ENCODE results near the gene APOBEC4. TPM values are rescaled to one million over a fixed set of nuclear protein-coding genes. Genes with fewer than 3 reads are reported as not detected.

APOBEC4 gene
- total RNA-seq, 2 donors from 2014 or later: not detected

GRCh38 chr1:183612407-183612806, 40.7 kb downstream of the APOBEC4 start:
- no peaks in the 10 kb centered on the region for H3K4me1 ChIP-seq
- TF ChIP-seq, protein P1, sequence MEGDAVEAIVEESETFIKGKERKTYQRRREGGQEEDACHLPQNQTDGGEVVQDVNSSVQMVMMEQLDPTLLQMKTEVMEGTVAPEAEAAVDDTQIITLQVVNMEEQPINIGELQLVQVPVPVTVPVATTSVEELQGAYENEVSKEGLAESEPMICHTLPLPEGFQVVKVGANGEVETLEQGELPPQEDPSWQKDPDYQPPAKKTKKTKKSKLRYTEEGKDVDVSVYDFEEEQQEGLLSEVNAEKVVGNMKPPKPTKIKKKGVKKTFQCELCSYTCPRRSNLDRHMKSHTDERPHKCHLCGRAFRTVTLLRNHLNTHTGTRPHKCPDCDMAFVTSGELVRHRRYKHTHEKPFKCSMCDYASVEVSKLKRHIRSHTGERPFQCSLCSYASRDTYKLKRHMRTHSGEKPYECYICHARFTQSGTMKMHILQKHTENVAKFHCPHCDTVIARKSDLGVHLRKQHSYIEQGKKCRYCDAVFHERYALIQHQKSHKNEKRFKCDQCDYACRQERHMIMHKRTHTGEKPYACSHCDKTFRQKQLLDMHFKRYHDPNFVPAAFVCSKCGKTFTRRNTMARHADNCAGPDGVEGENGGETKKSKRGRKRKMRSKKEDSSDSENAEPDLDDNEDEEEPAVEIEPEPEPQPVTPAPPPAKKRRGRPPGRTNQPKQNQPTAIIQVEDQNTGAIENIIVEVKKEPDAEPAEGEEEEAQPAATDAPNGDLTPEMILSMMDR (IDR thresholded peaks at IDR 0.05): no peak
- no peaks in the 10 kb centered on the region for H3K27me3 ChIP-seq
- no peak overlapping the region for H3K4me3 ChIP-seq
- no peak for DNase-seq
- H3K36me3 ChIP-seq: no peaks in the 10 kb centered on the region
- no peak overlapping the region for H3K27ac ChIP-seq
- no peak overlapping the region for H3K9ac ChIP-seq (ENCODE audit: low read depth in 2 of 2, low read length in 2 of 2)
- H3K9me3 ChIP-seq: no peaks in the 10 kb centered on the region
- intact Hi-C loops (cut with DNase I): no loop called here

- H3K9me3 ChIP-seq: no peaks in the 10 kb centered on the region
- no peaks in the 10 kb centered on the region for H3K36me3 ChIP-seq
- H3K27me3 ChIP-seq: no peaks in the 10 kb centered on the region
- H3K27ac ChIP-seq: no peak overlapping the region
- H3K4me1 ChIP-seq: no peaks in the 10 kb centered on the region
- DNase-seq: no peak
- H3K4me3 ChIP-seq: no peak overlapping the region
- intact Hi-C loops (cut with DNase I): no loop called here
- TF ChIP-seq, protein P1 (IDR thresholded peaks at IDR 0.05): no peak
- H3K9ac ChIP-seq (ENCODE audit: low read depth in 2 of 2, low read length in 2 of 2): no peak overlapping the region
Observed at GRCh38 chr1:183611021-183611420, 42.1 kb downstream of the APOBEC4 start.

- Histone ChIP-seq H3K9me3 (no peaks in the 10 kb centered on the region), H3K4me1 (no peaks in the 10 kb centered on the region), H3K27me3 (no peaks in the 10 kb centered on the region), H3K9ac (ENCODE audit: low read depth in 2 of 2, low read length in 2 of 2) (no peak overlapping the region), H3K4me3 (no peak overlapping the region), H3K36me3 (no peaks in the 10 kb centered on the region), H3K27ac (peak overlapping the region; percentile 27)
- intact Hi-C loops (cut with DNase I): no loop called here
- DNase-seq: no peak
- TF ChIP-seq, protein P1 (IDR thresholded peaks at IDR 0.05): no peak
Observed at GRCh38 chr1:183609759-183610452, 43.2 kb downstream of the APOBEC4 start.

DNA sequence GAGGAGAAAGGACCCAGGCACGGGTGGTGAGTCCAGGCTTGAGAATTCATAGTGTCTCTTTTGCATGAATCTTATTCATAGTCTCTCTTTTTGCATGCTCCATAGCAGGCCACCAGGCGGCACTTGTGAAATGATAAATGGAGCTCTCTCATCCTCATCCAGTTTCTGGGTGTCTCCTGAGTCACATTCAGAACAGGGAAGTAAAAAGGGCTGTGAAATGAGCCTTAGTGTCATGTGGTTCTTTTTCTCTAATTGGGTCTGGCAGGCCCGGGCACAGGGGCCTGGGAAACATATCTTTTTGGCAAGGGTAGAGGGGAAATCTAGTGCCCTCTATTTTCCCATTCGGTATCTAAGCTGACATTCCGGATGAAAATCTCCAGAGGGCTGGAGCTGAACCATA, 43.8 kb downstream of the APOBEC4 start:
- Histone ChIP-seq H3K4me3 (no peak overlapping the region), H3K36me3 (no peaks in the 10 kb centered on the region), H3K27ac (peak overlapping the region; percentile 27), H3K9ac (ENCODE audit: low read depth in 2 of 2, low read length in 2 of 2) (peak overlapping the region in 1 of 2 donors; percentile 36), H3K4me1 (no peaks in the 10 kb centered on the region), H3K9me3 (no peaks in the 10 kb centered on the region), H3K27me3 (no peaks in the 10 kb centered on the region)
- peak; percentile 60 for DNase-seq
- TF ChIP-seq, protein P1 (IDR thresholded peaks at IDR 0.05): peak; percentile 36
- intact Hi-C loops (cut with DNase I): no loop called here

DNA sequence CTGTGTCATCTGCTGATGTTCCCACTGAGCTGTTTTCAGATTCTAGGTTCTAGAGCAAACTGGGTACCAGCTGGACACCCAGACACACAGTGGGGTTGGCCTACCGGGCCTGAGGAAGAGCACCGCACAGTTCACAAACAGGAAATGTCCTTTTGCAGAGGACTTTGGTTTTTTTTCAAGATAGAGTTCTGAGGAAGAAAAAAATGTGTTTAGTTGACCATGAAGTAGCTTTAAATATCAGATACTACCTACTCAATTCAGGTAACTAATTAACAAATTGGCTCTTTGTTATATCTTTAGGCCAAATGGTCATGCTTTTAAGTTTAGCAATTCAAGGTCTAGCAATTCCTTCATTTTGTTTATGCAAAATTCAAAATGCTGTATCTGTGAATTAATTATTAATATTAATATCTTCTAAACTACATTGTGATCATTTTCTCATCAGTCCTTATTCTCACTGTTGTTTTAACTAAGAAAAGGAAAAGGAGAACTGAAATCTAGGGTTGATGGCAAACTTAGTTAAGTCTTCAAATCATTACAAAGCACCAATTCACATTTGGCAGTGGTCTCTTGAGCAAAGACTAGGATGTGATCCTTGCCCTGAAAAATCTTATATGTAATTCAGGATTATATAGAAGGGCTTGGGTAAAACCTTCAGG, 45.7 kb downstream of the APOBEC4 start:
- intact Hi-C loops (cut with DNase I): no loop called here
- TF ChIP-seq, protein P1 (IDR thresholded peaks at IDR 0.05): no peak
- Histone ChIP-seq H3K9ac (ENCODE audit: low read depth in 2 of 2, low read length in 2 of 2) (no peak overlapping the region), H3K4me3 (no peak overlapping the region), H3K4me1 (no peaks in the 10 kb centered on the region), H3K36me3 (no peaks in the 10 kb centered on the region), H3K9me3 (no peaks in the 10 kb centered on the region), H3K27ac (no peak overlapping the region), H3K27me3 (no peaks in the 10 kb centered on the region)
- DNase-seq: no peak

All from colonic mucosa (tissue), 4 donors.